ENCODE results near the gene BCKDHB. TPM values are rescaled to one million over a fixed set of nuclear protein-coding genes. Genes with fewer than 3 reads are reported as not detected.
A peak's percentile ranks its signal among the peaks of the same experiment; 100 is the strongest.

BCKDHB gene
- total and polyA plus RNA-seq, 2 experiments from 2014 or later = 32.1 to 42.7 TPM

DNA sequence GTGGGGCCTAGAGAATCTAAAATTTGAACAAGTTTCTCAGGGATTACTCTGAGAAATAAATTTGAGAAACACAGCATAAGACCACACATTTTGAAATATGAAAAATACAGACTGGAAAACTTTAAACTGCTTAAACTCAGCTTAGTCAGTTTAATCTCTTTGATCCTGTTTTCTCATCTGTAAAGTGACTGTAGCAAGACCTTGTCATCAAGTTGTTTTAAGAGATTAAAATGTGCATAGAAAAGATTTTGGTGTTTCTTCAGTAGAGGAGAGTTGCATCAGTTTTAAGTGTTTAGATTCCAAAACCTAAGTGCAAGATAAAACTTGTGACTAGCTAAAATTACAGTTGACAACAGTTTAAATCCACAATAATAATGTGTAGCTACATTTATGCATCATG is 8.1 kb upstream of the BCKDHB start (continued):
- TF ChIP-seq, protein P1, sequence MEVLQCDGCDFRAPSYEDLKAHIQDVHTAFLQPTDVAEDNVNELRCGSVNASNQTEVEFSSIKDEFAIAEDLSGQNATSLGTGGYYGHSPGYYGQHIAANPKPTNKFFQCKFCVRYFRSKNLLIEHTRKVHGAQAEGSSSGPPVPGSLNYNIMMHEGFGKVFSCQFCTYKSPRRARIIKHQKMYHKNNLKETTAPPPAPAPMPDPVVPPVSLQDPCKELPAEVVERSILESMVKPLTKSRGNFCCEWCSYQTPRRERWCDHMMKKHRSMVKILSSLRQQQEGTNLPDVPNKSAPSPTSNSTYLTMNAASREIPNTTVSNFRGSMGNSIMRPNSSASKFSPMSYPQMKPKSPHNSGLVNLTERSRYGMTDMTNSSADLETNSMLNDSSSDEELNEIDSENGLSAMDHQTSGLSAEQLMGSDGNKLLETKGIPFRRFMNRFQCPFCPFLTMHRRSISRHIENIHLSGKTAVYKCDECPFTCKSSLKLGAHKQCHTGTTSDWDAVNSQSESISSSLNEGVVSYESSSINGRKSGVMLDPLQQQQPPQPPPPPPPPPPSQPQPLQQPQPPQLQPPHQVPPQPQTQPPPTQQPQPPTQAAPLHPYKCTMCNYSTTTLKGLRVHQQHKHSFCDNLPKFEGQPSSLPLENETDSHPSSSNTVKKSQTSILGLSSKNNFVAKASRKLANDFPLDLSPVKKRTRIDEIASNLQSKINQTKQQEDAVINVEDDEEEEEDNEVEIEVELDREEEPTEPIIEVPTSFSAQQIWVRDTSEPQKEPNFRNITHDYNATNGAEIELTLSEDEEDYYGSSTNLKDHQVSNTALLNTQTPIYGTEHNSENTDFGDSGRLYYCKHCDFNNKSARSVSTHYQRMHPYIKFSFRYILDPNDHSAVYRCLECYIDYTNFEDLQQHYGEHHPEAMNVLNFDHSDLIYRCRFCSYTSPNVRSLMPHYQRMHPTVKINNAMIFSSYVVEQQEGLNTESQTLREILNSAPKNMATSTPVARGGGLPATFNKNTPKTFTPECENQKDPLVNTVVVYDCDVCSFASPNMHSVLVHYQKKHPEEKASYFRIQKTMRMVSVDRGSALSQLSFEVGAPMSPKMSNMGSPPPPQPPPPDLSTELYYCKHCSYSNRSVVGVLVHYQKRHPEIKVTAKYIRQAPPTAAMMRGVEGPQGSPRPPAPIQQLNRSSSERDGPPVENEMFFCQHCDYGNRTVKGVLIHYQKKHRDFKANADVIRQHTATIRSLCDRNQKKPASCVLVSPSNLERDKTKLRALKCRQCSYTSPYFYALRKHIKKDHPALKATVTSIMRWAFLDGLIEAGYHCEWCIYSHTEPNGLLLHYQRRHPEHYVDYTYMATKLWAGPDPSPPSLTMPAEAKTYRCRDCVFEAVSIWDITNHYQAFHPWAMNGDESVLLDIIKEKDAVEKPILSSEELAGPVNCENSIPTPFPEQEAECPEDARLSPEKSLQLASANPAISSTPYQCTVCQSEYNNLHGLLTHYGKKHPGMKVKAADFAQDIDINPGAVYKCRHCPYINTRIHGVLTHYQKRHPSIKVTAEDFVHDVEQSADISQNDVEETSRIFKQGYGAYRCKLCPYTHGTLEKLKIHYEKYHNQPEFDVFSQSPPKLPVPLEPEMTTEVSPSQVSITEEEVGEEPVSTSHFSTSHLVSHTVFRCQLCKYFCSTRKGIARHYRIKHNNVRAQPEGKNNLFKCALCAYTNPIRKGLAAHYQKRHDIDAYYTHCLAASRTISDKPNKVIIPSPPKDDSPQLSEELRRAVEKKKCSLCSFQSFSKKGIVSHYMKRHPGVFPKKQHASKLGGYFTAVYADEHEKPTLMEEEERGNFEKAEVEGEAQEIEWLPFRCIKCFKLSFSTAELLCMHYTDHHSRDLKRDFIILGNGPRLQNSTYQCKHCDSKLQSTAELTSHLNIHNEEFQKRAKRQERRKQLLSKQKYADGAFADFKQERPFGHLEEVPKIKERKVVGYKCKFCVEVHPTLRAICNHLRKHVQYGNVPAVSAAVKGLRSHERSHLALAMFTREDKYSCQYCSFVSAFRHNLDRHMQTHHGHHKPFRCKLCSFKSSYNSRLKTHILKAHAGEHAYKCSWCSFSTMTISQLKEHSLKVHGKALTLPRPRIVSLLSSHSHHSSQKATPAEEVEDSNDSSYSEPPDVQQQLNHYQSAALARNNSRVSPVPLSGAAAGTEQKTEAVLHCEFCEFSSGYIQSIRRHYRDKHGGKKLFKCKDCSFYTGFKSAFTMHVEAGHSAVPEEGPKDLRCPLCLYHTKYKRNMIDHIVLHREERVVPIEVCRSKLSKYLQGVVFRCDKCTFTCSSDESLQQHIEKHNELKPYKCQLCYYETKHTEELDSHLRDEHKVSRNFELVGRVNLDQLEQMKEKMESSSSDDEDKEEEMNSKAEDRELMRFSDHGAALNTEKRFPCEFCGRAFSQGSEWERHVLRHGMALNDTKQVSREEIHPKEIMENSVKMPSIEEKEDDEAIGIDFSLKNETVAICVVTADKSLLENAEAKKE (CRISPR knock-in tag; IDR thresholded peaks at IDR 0.05) = no peak
- TF ChIP-seq CREB1 (CRISPR knock-in tag; IDR thresholded peaks at IDR 0.05; ENCODE audit: low read depth) (no peak), NANOG (IDR thresholded peaks at IDR 0.05; ENCODE audit: borderline replicate concordance) (no peak), STAT1 (IDR thresholded peaks at IDR 0.05; ENCODE audit: unreplicated experiment) (no peak), ZNF331 (CRISPR knock-in tag; IDR thresholded peaks at IDR 0.05; ENCODE audit: low read depth) (no peak)

DNA sequence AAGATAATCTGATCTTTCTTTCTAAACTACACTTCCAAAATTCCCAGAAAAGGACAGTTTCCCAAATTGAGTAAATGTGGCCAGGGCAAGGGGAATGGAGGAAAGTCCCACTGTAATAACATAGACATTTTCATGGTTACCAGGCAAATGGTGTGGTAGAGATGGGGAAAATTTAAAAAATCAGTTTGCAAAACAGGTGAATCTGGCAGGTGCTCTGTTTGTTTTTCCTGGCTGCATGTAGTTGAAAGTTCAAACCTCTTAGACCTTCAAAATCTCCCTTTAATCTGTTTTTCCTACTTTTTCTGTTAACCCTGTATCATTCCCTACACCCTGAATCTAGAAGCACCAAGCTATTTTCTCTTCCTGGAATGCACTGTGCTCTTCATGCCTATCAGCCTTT is 2.0 kb upstream of the BCKDHB start:
- Mint-ChIP-seq H3K4me1 (peaks cover 22% of the 10 kb centered on the region), H3K4me3 (no peak overlapping the region), H3K36me3 (ENCODE audit: low read depth) (no peaks in the 10 kb centered on the region; the same call in 2 of the 3 replicates), H3K27me3 (ENCODE audit: insufficient read depth, low read depth, poor library complexity) (peaks cover 6% of the 10 kb centered on the region), H3K9me3 (peaks cover 2% of the 10 kb centered on the region; the same call in 1 of the 3 replicates), H3K27ac (no peak overlapping the region)
- H3K9me2 ChIP-seq (ENCODE audit: insufficient read depth) = no peaks in the 10 kb centered on the region
- H3K36me3 ChIP-seq (ENCODE audit: insufficient read depth) = no peaks in the 10 kb centered on the region
- H3K27ac ChIP-seq (ENCODE audit: low read depth) = no peak overlapping the region
- H3K27me3 ChIP-seq (ENCODE audit: insufficient read depth) = no peaks in the 10 kb centered on the region
- peaks cover 23% of the 10 kb centered on the region for H3K79me2 ChIP-seq (replicated peaks; ENCODE audit: insufficient read depth)
- H2AFZ ChIP-seq = peak overlapping the region; percentile 67; the same call in 1 of the 2 replicates
- no peaks in the 10 kb centered on the region for H3F3A ChIP-seq (replicated peaks; ENCODE audit: low read depth)
- no peak overlapping the region for H3K4me3 ChIP-seq
- peaks cover 13% of the 10 kb centered on the region for H3K4me1 ChIP-seq (ENCODE audit: insufficient read depth)
- TF ChIP-seq, protein P2, sequence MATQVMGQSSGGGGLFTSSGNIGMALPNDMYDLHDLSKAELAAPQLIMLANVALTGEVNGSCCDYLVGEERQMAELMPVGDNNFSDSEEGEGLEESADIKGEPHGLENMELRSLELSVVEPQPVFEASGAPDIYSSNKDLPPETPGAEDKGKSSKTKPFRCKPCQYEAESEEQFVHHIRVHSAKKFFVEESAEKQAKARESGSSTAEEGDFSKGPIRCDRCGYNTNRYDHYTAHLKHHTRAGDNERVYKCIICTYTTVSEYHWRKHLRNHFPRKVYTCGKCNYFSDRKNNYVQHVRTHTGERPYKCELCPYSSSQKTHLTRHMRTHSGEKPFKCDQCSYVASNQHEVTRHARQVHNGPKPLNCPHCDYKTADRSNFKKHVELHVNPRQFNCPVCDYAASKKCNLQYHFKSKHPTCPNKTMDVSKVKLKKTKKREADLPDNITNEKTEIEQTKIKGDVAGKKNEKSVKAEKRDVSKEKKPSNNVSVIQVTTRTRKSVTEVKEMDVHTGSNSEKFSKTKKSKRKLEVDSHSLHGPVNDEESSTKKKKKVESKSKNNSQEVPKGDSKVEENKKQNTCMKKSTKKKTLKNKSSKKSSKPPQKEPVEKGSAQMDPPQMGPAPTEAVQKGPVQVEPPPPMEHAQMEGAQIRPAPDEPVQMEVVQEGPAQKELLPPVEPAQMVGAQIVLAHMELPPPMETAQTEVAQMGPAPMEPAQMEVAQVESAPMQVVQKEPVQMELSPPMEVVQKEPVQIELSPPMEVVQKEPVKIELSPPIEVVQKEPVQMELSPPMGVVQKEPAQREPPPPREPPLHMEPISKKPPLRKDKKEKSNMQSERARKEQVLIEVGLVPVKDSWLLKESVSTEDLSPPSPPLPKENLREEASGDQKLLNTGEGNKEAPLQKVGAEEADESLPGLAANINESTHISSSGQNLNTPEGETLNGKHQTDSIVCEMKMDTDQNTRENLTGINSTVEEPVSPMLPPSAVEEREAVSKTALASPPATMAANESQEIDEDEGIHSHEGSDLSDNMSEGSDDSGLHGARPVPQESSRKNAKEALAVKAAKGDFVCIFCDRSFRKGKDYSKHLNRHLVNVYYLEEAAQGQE (IDR thresholded peaks at IDR 0.05; ENCODE audit: unreplicated experiment) = no peak
- TF ChIP-seq CREB1 (CRISPR knock-in tag; IDR thresholded peaks at IDR 0.05; ENCODE audit: low read depth) (no peak), ZNF114 (CRISPR knock-in tag; IDR thresholded peaks at IDR 0.05) (no peak), EZH2phosphoT487 (IDR thresholded peaks at IDR 0.05; ENCODE audit: unreplicated experiment) (no peak), NANOG (IDR thresholded peaks at IDR 0.05; ENCODE audit: borderline replicate concordance) (no peak), STAT1 (IDR thresholded peaks at IDR 0.05; ENCODE audit: unreplicated experiment) (no peak), EZH2 (IDR thresholded peaks at IDR 0.05; ENCODE audit: low read depth, unreplicated experiment) (no peak), JUNB (IDR thresholded peaks at IDR 0.05; ENCODE audit: unreplicated experiment) (no peak), POLR2AphosphoS5 (IDR thresholded peaks at IDR 0.05; ENCODE audit: low read depth) (no peak)
- TF ChIP-seq, protein P3, sequence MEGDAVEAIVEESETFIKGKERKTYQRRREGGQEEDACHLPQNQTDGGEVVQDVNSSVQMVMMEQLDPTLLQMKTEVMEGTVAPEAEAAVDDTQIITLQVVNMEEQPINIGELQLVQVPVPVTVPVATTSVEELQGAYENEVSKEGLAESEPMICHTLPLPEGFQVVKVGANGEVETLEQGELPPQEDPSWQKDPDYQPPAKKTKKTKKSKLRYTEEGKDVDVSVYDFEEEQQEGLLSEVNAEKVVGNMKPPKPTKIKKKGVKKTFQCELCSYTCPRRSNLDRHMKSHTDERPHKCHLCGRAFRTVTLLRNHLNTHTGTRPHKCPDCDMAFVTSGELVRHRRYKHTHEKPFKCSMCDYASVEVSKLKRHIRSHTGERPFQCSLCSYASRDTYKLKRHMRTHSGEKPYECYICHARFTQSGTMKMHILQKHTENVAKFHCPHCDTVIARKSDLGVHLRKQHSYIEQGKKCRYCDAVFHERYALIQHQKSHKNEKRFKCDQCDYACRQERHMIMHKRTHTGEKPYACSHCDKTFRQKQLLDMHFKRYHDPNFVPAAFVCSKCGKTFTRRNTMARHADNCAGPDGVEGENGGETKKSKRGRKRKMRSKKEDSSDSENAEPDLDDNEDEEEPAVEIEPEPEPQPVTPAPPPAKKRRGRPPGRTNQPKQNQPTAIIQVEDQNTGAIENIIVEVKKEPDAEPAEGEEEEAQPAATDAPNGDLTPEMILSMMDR (conservative IDR thresholded peaks at IDR 0.05; ENCODE audit: low read depth in 2 of 2) = no peak
- TF ChIP-seq, protein P4, sequence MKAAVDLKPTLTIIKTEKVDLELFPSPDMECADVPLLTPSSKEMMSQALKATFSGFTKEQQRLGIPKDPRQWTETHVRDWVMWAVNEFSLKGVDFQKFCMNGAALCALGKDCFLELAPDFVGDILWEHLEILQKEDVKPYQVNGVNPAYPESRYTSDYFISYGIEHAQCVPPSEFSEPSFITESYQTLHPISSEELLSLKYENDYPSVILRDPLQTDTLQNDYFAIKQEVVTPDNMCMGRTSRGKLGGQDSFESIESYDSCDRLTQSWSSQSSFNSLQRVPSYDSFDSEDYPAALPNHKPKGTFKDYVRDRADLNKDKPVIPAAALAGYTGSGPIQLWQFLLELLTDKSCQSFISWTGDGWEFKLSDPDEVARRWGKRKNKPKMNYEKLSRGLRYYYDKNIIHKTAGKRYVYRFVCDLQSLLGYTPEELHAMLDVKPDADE (IDR thresholded peaks at IDR 0.05) = no peak
- peaks cover 7% of the 10 kb centered on the region for H4K20me1 ChIP-seq (replicated peaks; ENCODE audit: insufficient read depth)
- ATAC-seq = no peak
- no peak for DNase-seq (ENCODE audit: low spot score)
- no peak overlapping the region for H3K4me2 ChIP-seq
